HCT116 (cell line): ENCODE measurements around the gene EYA3. TPM values are rescaled to one million over a fixed set of nuclear protein-coding genes. Genes with fewer than 3 reads are reported as not detected.

Experiments
- ATAC-seq: fragments of 200-7000 bp; cut with Tn5 transposase; 2 replicates; pipeline ENCODE4 v1.9.1; 2020; ENCODE audit warnings: mild to moderate bottlenecking, moderate library complexity
- Bru-seq: library from RNA; stranded (reverse); fragments of 400-500 nt; gene quantifications from one replicate; lab custom pipeline; 2021; lab: Mats Ljungman, UMichigan
- BruChase-seq, 2 experiments: library from RNA; stranded (reverse); fragments of 400-500 nt; gene quantifications; one replicate each; lab custom pipeline; 2021; lab: Mats Ljungman, UMichigan
- BruUV-seq: library from RNA; stranded (reverse); fragments of 400-500 nt; replicated peaks from 2 replicates; lab custom pipeline; 2021; lab: Mats Ljungman, UMichigan
- CTCF ChIA-PET: fragments of 300-600 bp; sonication (Branson Sonifier 250); formaldehyde crosslinking; loops from one replicate; lab custom pipeline; 2021; ENCODE audit warnings: antibody characterized with exemption; lab: Charles Lee
- POLR2A ChIA-PET: fragments of 300-600, 350-600 bp; sonication (Branson Sonifier 250); formaldehyde crosslinking; loops from one replicate; lab custom pipeline; 2021; ENCODE audit warnings: antibody characterized with exemption; lab: Charles Lee
- RAD21 ChIA-PET, 2 experiments: fragments of 300-600 bp; sonication (Branson Sonifier 250); formaldehyde crosslinking; loops; one replicate each; lab custom pipeline; 2023; ENCODE audit warnings: low total read pairs in 2 of 2; ENCODE audit not compliant: uncharacterized antibody in 2 of 2, unreplicated experiment in 2 of 2, low non-redundant PET in 1 of 2; lab: Charles Lee
- DNase-seq: peaks from one replicate; pipeline ENCODE4 v3.0.0-alpha.2; 2010; ENCODE audit warnings: low read depth, low spot score
- H2AFZ ChIP-seq: fragments of 200-600 bp; shearing (Covaris generic), sonication (generic); 2 replicates; pipeline ENCODE4 v1.6.1; 2017; ENCODE audit warnings: low read depth, mixed run types, mixed read lengths, antibody characterized with exemption, low read length; ENCODE audit not compliant: poor library complexity, severe bottlenecking
- H3K27ac ChIP-seq: 2 replicates; pipeline ENCODE4 v1.5.1; 2012; ENCODE audit warnings: low read depth, low read length
- H3K27me3 ChIP-seq: fragments of 200-600 bp; sonication (generic); 2 replicates; pipeline ENCODE4 v1.6.1; 2016; ENCODE audit warnings: mixed run types, low read length, mixed read lengths; ENCODE audit not compliant: insufficient read depth
- H3K36me3 ChIP-seq, 2 experiments: fragments of 200-500 bp in 1 of 2; fragments of 200-600 bp in 1 of 2; sonication (Bioruptor generic) in 1 of 2; sonication (generic) in 1 of 2; 2 replicates each; pipeline versions ENCODE4 v1.5.1 to v1.6.1; 2014 to 2016; ENCODE audit warnings: low read length in 2 of 2, inconsistent platforms in 1 of 2, mixed read lengths in 1 of 2, mixed run types in 1 of 2; ENCODE audit not compliant: insufficient read depth in 2 of 2, control insufficient read depth in 1 of 2
- H3K4me1 ChIP-seq, 2 experiments: fragments of 200-600 bp in 1 of 2; sonication (generic) in 1 of 2; 2 replicates each; pipeline versions ENCODE4 v1.5.1 to v1.6.1; 2012 to 2017; ENCODE audit warnings: low read length in 2 of 2, inconsistent platforms in 1 of 2, mild to moderate bottlenecking in 1 of 2, mixed read lengths in 1 of 2, mixed run types in 1 of 2, moderate library complexity in 1 of 2; ENCODE audit not compliant: insufficient read depth in 2 of 2, control insufficient read depth in 1 of 2
- H3K4me2 ChIP-seq: fragments of 200-600 bp; sonication (generic); 2 replicates; pipeline ENCODE4 v1.6.1; 2017; ENCODE audit warnings: mixed run types, low read length, mixed read lengths
- H3K4me3 ChIP-seq, 2 experiments: fragments of 200-600 bp in 1 of 2; sonication (generic) in 1 of 2; replicated peaks in 1 of 2; 2 replicates each; pipeline ENCODE4 v1.5.1; 2011 to 2016; ENCODE audit warnings: low read length in 2 of 2, control low read depth in 1 of 2, low read depth in 1 of 2, mild to moderate bottlenecking in 1 of 2, mixed read lengths in 1 of 2, mixed run types in 1 of 2
- H3K79me2 ChIP-seq: fragments of 200-600 bp; sonication (generic); 2 replicates; pipeline ENCODE4 v1.6.1; 2017; ENCODE audit warnings: mild to moderate bottlenecking, mixed run types, low read length, moderate library complexity, mixed read lengths; ENCODE audit not compliant: insufficient read depth
- H3K9ac ChIP-seq: fragments of 200-600 bp; sonication (generic); 2 replicates; pipeline ENCODE4 v1.6.1; 2016; ENCODE audit warnings: low read length, mixed read lengths
- H3K9me2 ChIP-seq: fragments of 200-600 bp; sonication (generic), shearing (Covaris generic); 2 replicates; pipeline ENCODE4 v1.6.1; 2017; ENCODE audit warnings: mixed run types, mild to moderate bottlenecking, moderate library complexity; ENCODE audit not compliant: insufficient read depth
- H3K9me3 ChIP-seq, 2 experiments: fragments of 200-500 bp in 1 of 2; fragments of 200-600 bp in 1 of 2; sonication (Bioruptor generic) in 1 of 2; sonication (generic) in 1 of 2; 2 replicates each; pipeline ENCODE4 v1.6.1; 2014 to 2017; ENCODE audit warnings: low read length in 2 of 2, mixed read lengths in 2 of 2, inconsistent platforms in 1 of 2, low read depth in 1 of 2, mild to moderate bottlenecking in 1 of 2, mixed run types in 1 of 2, moderate library complexity in 1 of 2; ENCODE audit not compliant: control insufficient read depth in 1 of 2, insufficient read depth in 1 of 2
- H4K20me1 ChIP-seq: fragments of 200-600 bp; sonication (generic), shearing (Covaris generic); 2 replicates; pipeline ENCODE4 v1.6.1; 2017; ENCODE audit warnings: mixed run types, mild to moderate bottlenecking, moderate library complexity; ENCODE audit not compliant: insufficient read depth
- CBX3 ChIP-seq: IDR thresholded peaks from 2 replicates; pipeline ENCODE4 v1.6.1; 2012; ENCODE audit warnings: low read depth
- CEBPB ChIP-seq: IDR thresholded peaks from 2 replicates; pipeline ENCODE4 v1.6.1; 2012; ENCODE audit warnings: low read depth
- ELF1 ChIP-seq: IDR thresholded peaks from 2 replicates; pipeline ENCODE4 v1.6.1; 2012; ENCODE audit warnings: low read depth, borderline replicate concordance
- FOSL1 ChIP-seq: IDR thresholded peaks from 2 replicates; pipeline ENCODE4 v1.6.1; 2012; ENCODE audit warnings: low read depth
- POLR2A ChIP-seq: IDR thresholded peaks from 2 replicates; pipeline ENCODE4 v1.7.0; 2011; ENCODE audit warnings: borderline replicate concordance; ENCODE audit not compliant: insufficient read depth, insufficient read length; ENCODE audit errors: extremely low read depth
- POLR2AphosphoS5 ChIP-seq: IDR thresholded peaks from 2 replicates; pipeline ENCODE4 v1.6.1; 2011; ENCODE audit warnings: mild to moderate bottlenecking, low read depth, low read length, moderate library complexity
- RAD21 ChIP-seq: IDR thresholded peaks from 2 replicates; pipeline ENCODE4 v1.6.1; 2012; ENCODE audit warnings: low read depth, mild to moderate bottlenecking
- SP1 ChIP-seq: IDR thresholded peaks from 2 replicates; pipeline ENCODE4 v1.6.1; 2012; ENCODE audit warnings: low read depth
- ZFX ChIP-seq: fragments of 450-650 bp; IDR thresholded peaks from 2 replicates; pipeline ENCODE4 v1.6.1; 2017
- ZNF274 ChIP-seq: fragments of 200-500 bp; sonication (Bioruptor generic); IDR thresholded peaks from 2 replicates; pipeline ENCODE4 v1.6.1; 2014; ENCODE audit warnings: mild to moderate bottlenecking, low read depth, low read length, inconsistent platforms
- intact Hi-C: fragments of 100-400 bp; cut with micrococcal nuclease; formaldehyde crosslinking; loops from 2 replicates; pipeline ENCODE4 v1.10.0; 2022
- long read RNA-seq: library from polyadenylated mRNA; unstranded; transcript quantifications from one replicate; pipeline ENCODE4 v2.0.0, GENCODE V29; 2021; ENCODE audit not compliant: unreplicated experiment
- polyA plus RNA-seq: library from polyadenylated mRNA; unstranded; fragments of >200 nt; gene quantifications from 2 replicates; pipeline ENCODE4 v1.2.1, GENCODE V29; 2012; ENCODE audit warnings: missing spikeins
- total RNA-seq: library from RNA; stranded (reverse); gene quantifications from one replicate; pipeline ENCODE4 v1.2.1, GENCODE V29; 2021; ENCODE audit not compliant: unreplicated experiment
- TF ChIP-seq, protein P1 (sequence below): IDR thresholded peaks from 2 replicates; pipeline ENCODE4 v1.6.1; 2011; ENCODE audit warnings: mild to moderate bottlenecking, low read length, moderate library complexity; ENCODE audit not compliant: insufficient replicate concordance; ENCODE audit errors: extremely low read depth
- TF ChIP-seq, protein P2 (sequence below): IDR thresholded peaks from 2 replicates; pipeline ENCODE4 v1.6.1; 2012; ENCODE audit warnings: low read depth
- TF ChIP-seq, protein P3 (sequence below): IDR thresholded peaks from 2 replicates; pipeline ENCODE4 v1.6.1; 2012

The EYA3 gene, protein sequence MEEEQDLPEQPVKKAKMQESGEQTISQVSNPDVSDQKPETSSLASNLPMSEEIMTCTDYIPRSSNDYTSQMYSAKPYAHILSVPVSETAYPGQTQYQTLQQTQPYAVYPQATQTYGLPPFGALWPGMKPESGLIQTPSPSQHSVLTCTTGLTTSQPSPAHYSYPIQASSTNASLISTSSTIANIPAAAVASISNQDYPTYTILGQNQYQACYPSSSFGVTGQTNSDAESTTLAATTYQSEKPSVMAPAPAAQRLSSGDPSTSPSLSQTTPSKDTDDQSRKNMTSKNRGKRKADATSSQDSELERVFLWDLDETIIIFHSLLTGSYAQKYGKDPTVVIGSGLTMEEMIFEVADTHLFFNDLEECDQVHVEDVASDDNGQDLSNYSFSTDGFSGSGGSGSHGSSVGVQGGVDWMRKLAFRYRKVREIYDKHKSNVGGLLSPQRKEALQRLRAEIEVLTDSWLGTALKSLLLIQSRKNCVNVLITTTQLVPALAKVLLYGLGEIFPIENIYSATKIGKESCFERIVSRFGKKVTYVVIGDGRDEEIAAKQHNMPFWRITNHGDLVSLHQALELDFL
- total RNA-seq: 25.9 TPM
- polyA plus RNA-seq: 10.4 TPM in 2 replicates
- percentile 75 among the genes with signal in this experiment for Bru-seq, nascent RNA
- BruChase-seq, experiment 1, labeled RNA remaining after a 6-hour chase: percentile 74 among the genes with signal in this experiment
- BruChase-seq, experiment 2, labeled RNA remaining after a 2-hour chase: percentile 67 among the genes with signal in this experiment
- long read RNA-seq, full-length matches to known transcripts: 2 of 25 reads
- long read RNA-seq, partial matches to known transcripts: 19 of 25 reads
- long read RNA-seq, other reads (novel, unspliced or antisense): 4 of 25 reads

DNA sequence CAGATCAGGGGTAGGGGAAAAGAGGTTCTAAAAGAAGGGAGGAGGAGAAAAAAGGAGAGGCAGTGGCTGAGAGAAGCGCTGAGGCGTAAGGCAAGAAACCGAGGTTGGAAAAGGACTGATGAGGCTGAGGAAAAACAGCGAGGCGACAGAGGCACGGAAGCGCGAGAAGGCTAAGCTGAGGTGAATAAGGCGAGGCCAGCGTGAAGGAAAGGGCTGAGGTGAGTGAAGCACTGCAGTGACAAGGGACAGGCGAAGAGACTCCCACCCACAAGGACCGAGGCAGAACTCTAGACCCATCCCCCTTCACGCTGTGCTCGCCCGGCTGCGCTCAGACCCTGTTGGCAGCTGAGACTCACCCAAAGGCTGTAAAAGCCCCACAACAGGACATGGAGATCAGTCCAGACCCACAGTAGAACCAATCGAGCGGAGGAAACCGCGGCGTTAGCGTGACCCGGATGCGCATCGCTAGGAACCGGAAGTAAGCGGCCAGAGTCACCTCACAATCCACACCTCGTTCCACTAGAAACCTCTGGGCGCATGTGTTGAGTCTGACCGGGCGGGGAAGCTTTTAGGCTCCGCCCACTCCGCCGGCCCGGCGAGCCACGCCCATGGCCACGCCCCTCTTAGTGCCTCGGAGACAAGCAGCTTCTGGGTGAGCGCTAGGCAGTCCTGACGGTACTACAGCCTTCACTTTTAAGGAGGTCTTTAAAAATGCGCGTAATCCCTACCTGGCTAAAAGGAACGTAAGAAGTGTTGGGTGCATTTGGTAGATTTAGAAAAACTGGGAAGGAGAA lies at the start of gene EYA3:
TSS of gene EYA3 (minus strand) at position 443 of the 794 bp plus-strand sequence. CDS start 30,584 bp downstream, outside the sequence.
- peaks cover 4 to 18% of the 10 kb centered on the region in 2 experiments; a peak in 3 of 4 replicates for H3K4me1 ChIP-seq
- H3K79me2 ChIP-seq: peaks cover 48% of the 10 kb centered on the region
- no peaks in the 10 kb centered on the region for H4K20me1 ChIP-seq
- H3K27me3 ChIP-seq: no peaks in the 10 kb centered on the region
- H3K4me3 ChIP-seq: peak within 1 kb of the TSS; percentile 87 to 97
- no peaks in the 10 kb centered on the region for H3K36me3 ChIP-seq
- DNase-seq (peak; percentile 96), ATAC-seq (peak; percentile 94)
- intact Hi-C loops: no loop called here
- RAD21 ChIA-PET: interaction anchor here (0.6 to 0.7 kb wide), 2 partner anchors 121 to 280 kb away, joined by 3 to 4 read pairs; no protein-coding TSS in a partner anchor
- peak within 1 kb of the TSS; percentile 71 for H3K27ac ChIP-seq
- H3K9me3 ChIP-seq: no peaks in the 10 kb centered on the region
- no peak within 1 kb of the TSS for H2AFZ ChIP-seq
- peak within 1 kb of the TSS; percentile 81 for H3K9ac ChIP-seq
- TSS peak; percentile 58 for BruUV-seq
- POLR2A ChIA-PET: interaction anchor here (1.0 to 1.3 kb wide), 3 partner anchors 11 to 125 kb away, joined by 3 to 5 read pairs (median 5); no protein-coding TSS in a partner anchor
- H3K9me2 ChIP-seq: no peaks in the 10 kb centered on the region
- CTCF ChIA-PET: interaction anchor here (1.0 to 6.5 kb wide), 3 partner anchors 10 to 121 kb away, joined by 4 to 103 read pairs (median 5); no protein-coding TSS in a partner anchor
- peak within 1 kb of the TSS; percentile 77 for H3K4me2 ChIP-seq
- peak; percentile 95 for TF ChIP-seq POLR2AphosphoS5
- TF ChIP-seq CBX3: 0 out of 2 replicates have a peak, but pooled peaks have one; percentile 12
- TF ChIP-seq RAD21: no peak
- TF ChIP-seq, protein P1, sequence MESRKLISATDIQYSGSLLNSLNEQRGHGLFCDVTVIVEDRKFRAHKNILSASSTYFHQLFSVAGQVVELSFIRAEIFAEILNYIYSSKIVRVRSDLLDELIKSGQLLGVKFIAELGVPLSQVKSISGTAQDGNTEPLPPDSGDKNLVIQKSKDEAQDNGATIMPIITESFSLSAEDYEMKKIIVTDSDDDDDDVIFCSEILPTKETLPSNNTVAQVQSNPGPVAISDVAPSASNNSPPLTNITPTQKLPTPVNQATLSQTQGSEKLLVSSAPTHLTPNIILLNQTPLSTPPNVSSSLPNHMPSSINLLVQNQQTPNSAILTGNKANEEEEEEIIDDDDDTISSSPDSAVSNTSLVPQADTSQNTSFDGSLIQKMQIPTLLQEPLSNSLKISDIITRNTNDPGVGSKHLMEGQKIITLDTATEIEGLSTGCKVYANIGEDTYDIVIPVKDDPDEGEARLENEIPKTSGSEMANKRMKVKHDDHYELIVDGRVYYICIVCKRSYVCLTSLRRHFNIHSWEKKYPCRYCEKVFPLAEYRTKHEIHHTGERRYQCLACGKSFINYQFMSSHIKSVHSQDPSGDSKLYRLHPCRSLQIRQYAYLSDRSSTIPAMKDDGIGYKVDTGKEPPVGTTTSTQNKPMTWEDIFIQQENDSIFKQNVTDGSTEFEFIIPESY: no peak
- TF ChIP-seq, protein P2, sequence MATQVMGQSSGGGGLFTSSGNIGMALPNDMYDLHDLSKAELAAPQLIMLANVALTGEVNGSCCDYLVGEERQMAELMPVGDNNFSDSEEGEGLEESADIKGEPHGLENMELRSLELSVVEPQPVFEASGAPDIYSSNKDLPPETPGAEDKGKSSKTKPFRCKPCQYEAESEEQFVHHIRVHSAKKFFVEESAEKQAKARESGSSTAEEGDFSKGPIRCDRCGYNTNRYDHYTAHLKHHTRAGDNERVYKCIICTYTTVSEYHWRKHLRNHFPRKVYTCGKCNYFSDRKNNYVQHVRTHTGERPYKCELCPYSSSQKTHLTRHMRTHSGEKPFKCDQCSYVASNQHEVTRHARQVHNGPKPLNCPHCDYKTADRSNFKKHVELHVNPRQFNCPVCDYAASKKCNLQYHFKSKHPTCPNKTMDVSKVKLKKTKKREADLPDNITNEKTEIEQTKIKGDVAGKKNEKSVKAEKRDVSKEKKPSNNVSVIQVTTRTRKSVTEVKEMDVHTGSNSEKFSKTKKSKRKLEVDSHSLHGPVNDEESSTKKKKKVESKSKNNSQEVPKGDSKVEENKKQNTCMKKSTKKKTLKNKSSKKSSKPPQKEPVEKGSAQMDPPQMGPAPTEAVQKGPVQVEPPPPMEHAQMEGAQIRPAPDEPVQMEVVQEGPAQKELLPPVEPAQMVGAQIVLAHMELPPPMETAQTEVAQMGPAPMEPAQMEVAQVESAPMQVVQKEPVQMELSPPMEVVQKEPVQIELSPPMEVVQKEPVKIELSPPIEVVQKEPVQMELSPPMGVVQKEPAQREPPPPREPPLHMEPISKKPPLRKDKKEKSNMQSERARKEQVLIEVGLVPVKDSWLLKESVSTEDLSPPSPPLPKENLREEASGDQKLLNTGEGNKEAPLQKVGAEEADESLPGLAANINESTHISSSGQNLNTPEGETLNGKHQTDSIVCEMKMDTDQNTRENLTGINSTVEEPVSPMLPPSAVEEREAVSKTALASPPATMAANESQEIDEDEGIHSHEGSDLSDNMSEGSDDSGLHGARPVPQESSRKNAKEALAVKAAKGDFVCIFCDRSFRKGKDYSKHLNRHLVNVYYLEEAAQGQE: no peak
- no peak for TF ChIP-seq FOSL1
- no peak for TF ChIP-seq ZNF274
- TF ChIP-seq ZFX: no peak
- TF ChIP-seq, protein P3, sequence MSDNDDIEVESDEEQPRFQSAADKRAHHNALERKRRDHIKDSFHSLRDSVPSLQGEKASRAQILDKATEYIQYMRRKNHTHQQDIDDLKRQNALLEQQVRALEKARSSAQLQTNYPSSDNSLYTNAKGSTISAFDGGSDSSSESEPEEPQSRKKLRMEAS: peak; percentile 89
- TF ChIP-seq SP1: peak; percentile 65; the same call in 1 of the 2 replicates
- TF ChIP-seq ELF1: peak; percentile 29; the same call in 1 of the 2 replicates
- TF ChIP-seq CEBPB: no peak
- peak; percentile 90 for TF ChIP-seq POLR2A
